ENCODE data around the gene MROH2A.

Gene MROH2A

DNA sequence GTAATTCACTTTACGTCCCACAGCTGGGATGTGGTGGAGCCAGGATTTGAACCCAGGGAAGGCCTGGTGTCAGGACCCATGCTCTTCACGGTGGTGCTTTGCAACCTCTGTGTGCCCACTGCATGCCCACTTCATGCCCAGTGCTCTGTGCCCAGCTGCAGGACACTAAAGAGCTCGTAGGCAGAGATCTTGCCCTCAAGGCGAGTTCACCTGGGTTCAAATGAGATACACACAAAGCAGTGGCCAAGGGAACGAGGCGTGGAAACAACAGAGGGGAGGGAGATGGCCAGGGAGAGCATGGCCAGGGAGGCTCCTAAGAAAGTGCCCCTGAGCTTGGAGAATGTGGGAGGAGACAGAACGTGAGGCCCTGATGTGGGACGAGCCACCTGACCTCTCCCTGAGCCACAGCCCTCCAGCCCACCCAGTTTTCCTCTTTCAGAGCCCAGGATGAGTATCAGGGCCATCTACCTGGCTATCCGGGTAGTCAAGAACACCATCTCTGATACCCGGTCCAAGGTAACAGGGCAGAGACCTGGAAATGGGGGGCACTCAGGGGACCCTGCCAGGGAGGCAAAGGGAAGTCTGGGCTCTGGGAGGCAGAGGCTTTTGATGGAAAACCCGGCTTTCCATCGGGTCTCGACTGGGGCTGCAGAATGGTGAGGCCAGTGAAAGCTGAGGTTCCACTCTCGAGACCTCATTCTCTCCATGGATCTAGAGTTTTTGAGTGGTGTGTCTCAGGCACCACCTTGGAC, 20.4 kb downstream of the MROH2A start:
- Histone ChIP-seq H3K27me3 (ENCODE audit: control insufficient read depth, low read length) (peaks cover 3% of the 10 kb centered on the region; the same call in 1 of the 2 replicates), H3K9me3 (ENCODE audit: control insufficient read depth, insufficient read depth, low read length) (no peaks in the 10 kb centered on the region), H3K4me2 (ENCODE audit: low read length) (no peak overlapping the region), H3K36me3 (ENCODE audit: control insufficient read depth, low read length) (no peaks in the 10 kb centered on the region), H3K27ac (ENCODE audit: low read depth, low read length) (no peak overlapping the region), H3K4me3 (ENCODE audit: low read length) (no peak overlapping the region), H4K20me1 (ENCODE audit: control insufficient read depth, insufficient read depth, low read depth, low read length) (no peaks in the 10 kb centered on the region), H3F3A (ENCODE audit: control insufficient read depth, insufficient read depth) (no peaks in the 10 kb centered on the region), H3K4me1 (ENCODE audit: control insufficient read depth, low read length) (peaks cover 9% of the 10 kb centered on the region), H3K79me2 (ENCODE audit: control insufficient read depth, low read length) (no peaks in the 10 kb centered on the region), H3K9me2 (replicated peaks; ENCODE audit: control insufficient read depth, low read length) (no peaks in the 10 kb centered on the region)
- TF ChIP-seq EZH2phosphoT487 (IDR thresholded peaks at IDR 0.05; ENCODE audit: borderline replicate concordance, low read length), result no peak
- TF ChIP-seq, protein P1, sequence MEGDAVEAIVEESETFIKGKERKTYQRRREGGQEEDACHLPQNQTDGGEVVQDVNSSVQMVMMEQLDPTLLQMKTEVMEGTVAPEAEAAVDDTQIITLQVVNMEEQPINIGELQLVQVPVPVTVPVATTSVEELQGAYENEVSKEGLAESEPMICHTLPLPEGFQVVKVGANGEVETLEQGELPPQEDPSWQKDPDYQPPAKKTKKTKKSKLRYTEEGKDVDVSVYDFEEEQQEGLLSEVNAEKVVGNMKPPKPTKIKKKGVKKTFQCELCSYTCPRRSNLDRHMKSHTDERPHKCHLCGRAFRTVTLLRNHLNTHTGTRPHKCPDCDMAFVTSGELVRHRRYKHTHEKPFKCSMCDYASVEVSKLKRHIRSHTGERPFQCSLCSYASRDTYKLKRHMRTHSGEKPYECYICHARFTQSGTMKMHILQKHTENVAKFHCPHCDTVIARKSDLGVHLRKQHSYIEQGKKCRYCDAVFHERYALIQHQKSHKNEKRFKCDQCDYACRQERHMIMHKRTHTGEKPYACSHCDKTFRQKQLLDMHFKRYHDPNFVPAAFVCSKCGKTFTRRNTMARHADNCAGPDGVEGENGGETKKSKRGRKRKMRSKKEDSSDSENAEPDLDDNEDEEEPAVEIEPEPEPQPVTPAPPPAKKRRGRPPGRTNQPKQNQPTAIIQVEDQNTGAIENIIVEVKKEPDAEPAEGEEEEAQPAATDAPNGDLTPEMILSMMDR (IDR thresholded peaks at IDR 0.05; ENCODE audit: low read depth, low read length, poor library complexity, severe bottlenecking), result no peak

DNA sequence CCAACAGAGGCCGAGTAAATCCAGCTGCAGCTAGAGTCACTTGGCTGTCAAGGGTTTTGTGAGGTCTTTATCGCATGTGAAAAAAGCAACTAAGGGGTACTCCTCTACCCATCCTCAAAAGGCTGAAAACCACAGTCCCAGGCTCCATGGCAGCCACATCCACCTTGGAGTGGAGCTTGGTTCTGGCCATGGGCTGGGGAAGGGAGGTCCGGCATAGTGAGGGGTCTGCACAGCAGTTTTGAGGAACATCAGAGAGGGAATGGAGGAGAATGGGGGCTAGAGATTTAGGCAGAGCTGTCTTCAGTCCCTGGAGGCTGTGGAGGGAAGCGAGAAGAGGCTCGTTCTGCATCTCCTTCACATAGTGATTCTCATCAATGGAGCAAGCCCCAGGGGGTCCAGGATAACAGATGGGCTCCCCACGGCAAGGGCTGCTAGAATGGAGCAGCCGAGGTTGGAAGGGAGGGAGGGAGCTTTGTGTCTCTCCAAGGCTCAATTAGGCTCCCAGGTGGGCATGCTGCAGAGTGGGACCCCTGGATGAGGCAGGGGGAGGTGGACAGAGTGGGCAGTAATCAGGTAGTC, 21.0 kb downstream of the MROH2A start:
- no peaks in the 10 kb centered on the region for H4K20me1 ChIP-seq (ENCODE audit: control insufficient read depth, insufficient read depth, low read depth, low read length)
- no peaks in the 10 kb centered on the region for H3K9me2 ChIP-seq (replicated peaks; ENCODE audit: control insufficient read depth, low read length)
- H3K36me3 ChIP-seq (ENCODE audit: control insufficient read depth, low read length), result no peaks in the 10 kb centered on the region
- no peak overlapping the region for H3K27ac ChIP-seq (ENCODE audit: low read depth, low read length)
- H3K27me3 ChIP-seq (ENCODE audit: control insufficient read depth, low read length), result peaks cover 3% of the 10 kb centered on the region; the same call in 1 of the 2 replicates
- no peaks in the 10 kb centered on the region for H3F3A ChIP-seq (ENCODE audit: control insufficient read depth, insufficient read depth)
- no peaks in the 10 kb centered on the region for H3K9me3 ChIP-seq (ENCODE audit: control insufficient read depth, insufficient read depth, low read length)
- no peaks in the 10 kb centered on the region for H3K79me2 ChIP-seq (ENCODE audit: control insufficient read depth, low read length)
- H3K4me3 ChIP-seq (ENCODE audit: low read length), result no peak overlapping the region
- H3K4me1 ChIP-seq (ENCODE audit: control insufficient read depth, low read length), result peaks cover 9% of the 10 kb centered on the region
- no peak overlapping the region for H3K4me2 ChIP-seq (ENCODE audit: low read length)
- TF ChIP-seq EZH2phosphoT487 (IDR thresholded peaks at IDR 0.05; ENCODE audit: borderline replicate concordance, low read length), result no peak
- TF ChIP-seq, protein P1 (IDR thresholded peaks at IDR 0.05; ENCODE audit: low read depth, low read length, poor library complexity, severe bottlenecking), result no peak

DNA sequence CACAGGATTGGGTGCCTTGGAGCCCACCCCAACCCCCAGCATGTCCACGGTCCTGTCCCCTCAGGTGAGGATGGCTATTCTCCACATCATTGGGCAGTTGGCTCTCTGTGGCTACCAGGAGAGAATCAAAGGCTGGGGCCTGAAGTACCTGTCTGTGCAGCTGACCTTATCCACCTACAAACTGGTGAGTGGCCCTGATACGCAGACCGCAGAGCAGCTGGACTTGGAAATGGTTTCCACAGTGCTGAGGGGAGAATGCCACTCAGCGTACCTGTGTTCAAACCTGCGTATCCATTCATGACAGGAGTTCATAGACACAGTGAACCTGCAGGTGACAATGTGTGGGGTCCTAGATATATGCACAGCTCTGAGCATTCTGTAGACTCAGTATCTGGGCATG, 21.6 kb downstream of the MROH2A start:
- TF ChIP-seq, protein P1 (IDR thresholded peaks at IDR 0.05; ENCODE audit: low read depth, low read length, poor library complexity, severe bottlenecking), result no peak
- TF ChIP-seq EZH2phosphoT487 (IDR thresholded peaks at IDR 0.05; ENCODE audit: borderline replicate concordance, low read length), result no peak
- Histone ChIP-seq H3K36me3 (ENCODE audit: control insufficient read depth, low read length) (no peaks in the 10 kb centered on the region), H3K4me2 (ENCODE audit: low read length) (no peak overlapping the region), H3K4me3 (ENCODE audit: low read length) (no peak overlapping the region), H3K27ac (ENCODE audit: low read depth, low read length) (no peak overlapping the region), H3F3A (ENCODE audit: control insufficient read depth, insufficient read depth) (no peaks in the 10 kb centered on the region), H3K79me2 (ENCODE audit: control insufficient read depth, low read length) (no peaks in the 10 kb centered on the region), H3K9me2 (replicated peaks; ENCODE audit: control insufficient read depth, low read length) (no peaks in the 10 kb centered on the region), H3K4me1 (ENCODE audit: control insufficient read depth, low read length) (peaks cover 9% of the 10 kb centered on the region), H3K27me3 (ENCODE audit: control insufficient read depth, low read length) (peaks cover 3% of the 10 kb centered on the region; the same call in 1 of the 2 replicates), H3K9me3 (ENCODE audit: control insufficient read depth, insufficient read depth, low read length) (no peaks in the 10 kb centered on the region), H4K20me1 (ENCODE audit: control insufficient read depth, insufficient read depth, low read depth, low read length) (no peaks in the 10 kb centered on the region)

Measured in DOHH2 (cell line).